Parathyroid adenoma (tissue), 2 donors: ENCODE data around the gene RPS6KA5.
"Not testable (repeated sequence)": the region's sequence is repeated elsewhere in the genome, so short reads cannot be mapped to it uniquely, and the experiment has no call there.

ENCODE experiments used
- H2AFZ ChIP-seq: fragments of 300-600 bp; sonication (generic); one replicate; pipeline ENCODE4 v1.7.0; 2017; ENCODE audit warnings: antibody characterized with exemption, mild to moderate bottlenecking
- H3K27ac ChIP-seq: fragments of 300-600 bp; sonication (generic); one replicate; pipeline ENCODE4 v1.7.0; 2017
- H3K27me3 ChIP-seq: fragments of 300-600 bp; sonication (generic); one replicate; pipeline ENCODE4 v1.7.0; 2017; ENCODE audit warnings: low read length; ENCODE audit not compliant: control insufficient read depth, insufficient read depth
- H3K36me3 ChIP-seq: fragments of 300-600 bp; sonication (generic); one replicate; pipeline ENCODE4 v1.7.0; 2017; ENCODE audit warnings: low read length; ENCODE audit not compliant: control insufficient read depth, insufficient read depth
- H3K4me1 ChIP-seq: fragments of 300-600 bp; sonication (generic); one replicate; pipeline ENCODE4 v1.7.0; 2017; ENCODE audit warnings: control low read depth
- H3K4me2 ChIP-seq: fragments of 300-600 bp; sonication (generic); one replicate; pipeline ENCODE4 v1.7.0; 2017; ENCODE audit warnings: low read length
- H3K4me3 ChIP-seq: fragments of 300-600 bp; sonication (generic); one replicate; pipeline ENCODE4 v1.7.0; 2017; ENCODE audit warnings: low read depth, low read length
- H3K79me2 ChIP-seq: fragments of 300-600 bp; sonication (generic); one replicate; pipeline ENCODE4 v1.7.0; 2017; ENCODE audit warnings: control low read depth
- H3K9ac ChIP-seq: fragments of 300-600 bp; sonication (generic); one replicate; pipeline ENCODE4 v1.7.0; 2017; ENCODE audit warnings: mild to moderate bottlenecking
- H3K9me3 ChIP-seq: fragments of 300-600 bp; sonication (generic); one replicate; pipeline ENCODE4 v1.7.0; 2017; ENCODE audit warnings: low read length; ENCODE audit not compliant: control insufficient read depth
- TF ChIP-seq, protein P1 (sequence below): fragments of 300-600 bp; sonication (generic); IDR thresholded peaks from one replicate; pipeline ENCODE4 v1.7.0; 2017; ENCODE audit warnings: antibody characterized with exemption, mild to moderate bottlenecking
- donor health status: primary hyperparathyroidism.

The RPS6KA5 gene

DNA sequence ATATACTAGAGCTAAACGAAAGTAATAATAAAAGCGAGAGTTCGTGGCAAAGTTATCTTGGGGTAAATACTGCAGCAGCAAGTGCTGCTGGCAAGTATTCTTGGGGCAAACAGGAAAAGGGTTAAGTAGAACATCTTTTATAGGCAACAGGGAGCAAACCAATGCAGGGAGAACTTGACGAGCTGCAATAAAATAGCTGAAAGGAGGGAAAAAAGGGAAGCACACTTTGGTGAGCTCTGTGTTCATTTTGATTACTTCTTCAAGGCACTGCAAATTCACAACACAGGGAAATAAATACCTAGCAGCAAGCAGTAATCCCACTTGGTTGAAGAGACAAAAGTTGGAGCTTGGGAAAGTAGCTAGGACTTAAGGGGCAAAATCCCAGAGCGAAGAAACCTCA is 201.9 kb downstream of the RPS6KA5 start:
- Histone ChIP-seq H3K27ac (no peak overlapping the region), H2AFZ (no peak overlapping the region), H3K4me2 (no peak overlapping the region), H3K79me2 (no peaks in the 10 kb centered on the region), H3K4me1 (no peaks in the 10 kb centered on the region), H3K4me3 (no peak overlapping the region), H3K36me3 (no peaks in the 10 kb centered on the region), H3K9ac (no peak overlapping the region), H3K9me3 (no peaks in the 10 kb centered on the region), H3K27me3 (no peaks in the 10 kb centered on the region)
- TF ChIP-seq, protein P1, sequence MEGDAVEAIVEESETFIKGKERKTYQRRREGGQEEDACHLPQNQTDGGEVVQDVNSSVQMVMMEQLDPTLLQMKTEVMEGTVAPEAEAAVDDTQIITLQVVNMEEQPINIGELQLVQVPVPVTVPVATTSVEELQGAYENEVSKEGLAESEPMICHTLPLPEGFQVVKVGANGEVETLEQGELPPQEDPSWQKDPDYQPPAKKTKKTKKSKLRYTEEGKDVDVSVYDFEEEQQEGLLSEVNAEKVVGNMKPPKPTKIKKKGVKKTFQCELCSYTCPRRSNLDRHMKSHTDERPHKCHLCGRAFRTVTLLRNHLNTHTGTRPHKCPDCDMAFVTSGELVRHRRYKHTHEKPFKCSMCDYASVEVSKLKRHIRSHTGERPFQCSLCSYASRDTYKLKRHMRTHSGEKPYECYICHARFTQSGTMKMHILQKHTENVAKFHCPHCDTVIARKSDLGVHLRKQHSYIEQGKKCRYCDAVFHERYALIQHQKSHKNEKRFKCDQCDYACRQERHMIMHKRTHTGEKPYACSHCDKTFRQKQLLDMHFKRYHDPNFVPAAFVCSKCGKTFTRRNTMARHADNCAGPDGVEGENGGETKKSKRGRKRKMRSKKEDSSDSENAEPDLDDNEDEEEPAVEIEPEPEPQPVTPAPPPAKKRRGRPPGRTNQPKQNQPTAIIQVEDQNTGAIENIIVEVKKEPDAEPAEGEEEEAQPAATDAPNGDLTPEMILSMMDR, result no peak

DNA sequence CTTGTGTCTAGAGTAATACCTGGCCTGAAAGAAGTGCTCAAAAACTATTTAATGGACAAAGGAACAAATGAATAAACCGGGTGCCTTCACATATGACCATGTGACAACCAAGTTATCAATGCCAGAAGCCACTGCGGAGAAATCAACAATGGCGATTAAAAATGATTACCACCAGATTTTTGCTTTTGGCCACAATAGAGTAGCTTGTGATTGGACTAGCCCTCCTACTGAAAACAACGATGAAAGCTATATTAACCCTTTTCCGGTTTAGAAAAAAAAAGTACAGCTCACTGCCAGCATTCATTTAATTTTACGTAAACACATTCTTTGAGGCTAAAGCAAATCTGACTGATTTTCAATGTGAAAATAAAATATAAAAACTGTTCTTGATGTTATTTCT is 202.6 kb downstream of the RPS6KA5 start:
- H3K9me3 ChIP-seq, result no peaks in the 10 kb centered on the region
- H3K27ac ChIP-seq, result no peak overlapping the region
- no peak overlapping the region for H3K4me3 ChIP-seq
- no peaks in the 10 kb centered on the region for H3K27me3 ChIP-seq
- H2AFZ ChIP-seq, result no peak overlapping the region
- no peak overlapping the region for H3K4me2 ChIP-seq
- no peak overlapping the region for H3K9ac ChIP-seq
- TF ChIP-seq, protein P1, result no peak
- H3K4me1 ChIP-seq, result no peaks in the 10 kb centered on the region
- H3K79me2 ChIP-seq, result no peaks in the 10 kb centered on the region
- H3K36me3 ChIP-seq, result no peaks in the 10 kb centered on the region

DNA sequence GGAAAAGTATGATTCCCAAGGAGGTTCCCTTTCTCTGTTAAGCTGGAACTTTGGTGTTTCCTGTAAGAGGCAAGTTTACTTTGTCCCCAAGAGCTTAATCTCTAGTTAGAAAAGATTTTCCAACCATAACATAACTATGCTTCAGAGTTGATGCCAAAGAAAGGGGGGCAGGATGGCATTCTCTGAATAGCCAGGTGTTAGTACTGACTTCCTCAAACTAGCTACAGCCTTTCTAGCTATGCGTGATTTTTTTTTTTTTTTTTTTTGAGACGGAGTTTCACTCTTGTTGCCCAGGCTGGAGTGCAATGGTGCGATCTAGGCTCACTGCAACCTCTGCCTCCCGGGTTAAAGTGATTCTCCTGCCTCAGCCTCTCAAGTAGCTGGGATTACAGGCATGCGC is 204.3 kb downstream of the RPS6KA5 start:
- not testable (repeated sequence) for H3K9ac ChIP-seq, H3K36me3 ChIP-seq, H3K4me2 ChIP-seq, H3K4me1 ChIP-seq, H3K27me3 ChIP-seq, H3K4me3 ChIP-seq, H3K9me3 ChIP-seq, H3K27ac ChIP-seq, H3K79me2 ChIP-seq, H2AFZ ChIP-seq

DNA sequence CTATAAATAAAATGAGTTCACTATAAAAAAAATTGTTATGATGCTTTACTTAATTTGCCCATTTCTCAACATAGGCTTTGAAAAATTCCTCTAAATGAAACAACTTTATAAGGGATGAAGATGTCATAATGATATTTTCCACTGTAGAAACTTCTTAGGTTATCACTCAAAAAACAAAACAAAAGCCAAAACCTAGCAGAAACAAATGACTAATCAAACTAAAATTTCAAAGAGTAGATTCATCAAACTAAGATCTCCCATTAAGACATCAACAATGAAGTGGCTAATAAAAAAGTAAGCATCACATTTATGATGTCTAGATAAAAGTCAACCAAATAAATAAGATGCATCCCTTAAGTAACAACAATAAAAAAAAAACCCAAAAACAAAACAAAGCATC is 207.3 kb downstream of the RPS6KA5 start:
- Histone ChIP-seq H2AFZ (no peak overlapping the region), H3K4me1 (no peaks in the 10 kb centered on the region), H3K36me3 (no peaks in the 10 kb centered on the region), H3K9ac (no peak overlapping the region), H3K4me2 (no peak overlapping the region), H3K9me3 (no peaks in the 10 kb centered on the region), H3K4me3 (no peak overlapping the region), H3K27me3 (no peaks in the 10 kb centered on the region), H3K79me2 (no peaks in the 10 kb centered on the region), H3K27ac (no peak overlapping the region)
- TF ChIP-seq, protein P1, result no peak

DNA sequence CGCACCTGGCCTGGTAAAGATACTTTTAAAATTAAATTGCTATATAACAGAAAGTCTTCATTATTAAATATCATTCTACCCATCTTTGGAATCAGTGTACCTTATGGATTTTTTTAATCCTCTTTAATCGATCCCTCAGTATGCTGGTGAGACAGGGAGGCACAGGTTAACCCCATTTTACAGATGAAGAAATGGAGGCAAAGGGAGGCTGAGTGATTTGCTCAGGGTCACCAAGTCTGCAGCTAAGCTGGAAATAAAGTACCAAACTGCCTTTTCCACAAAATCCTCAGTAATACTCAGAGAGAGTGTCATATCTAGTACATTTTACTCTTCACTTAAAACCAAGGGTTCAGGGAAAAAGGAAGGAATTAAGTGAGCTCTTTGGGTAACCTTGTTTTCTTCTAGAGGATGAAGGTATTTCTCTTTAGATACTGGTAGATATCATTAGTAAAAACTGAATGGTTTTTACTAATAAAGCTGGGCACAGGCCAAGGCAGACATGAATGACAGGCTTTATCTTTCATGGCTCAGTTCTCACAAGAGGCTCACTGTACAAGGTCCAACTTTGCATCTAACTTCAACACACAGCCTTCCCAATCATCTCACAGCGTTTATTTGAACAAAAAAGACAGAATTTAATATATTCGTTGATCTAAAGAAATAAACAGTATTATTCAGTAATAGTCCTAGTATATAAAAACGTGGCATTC is 209.0 kb downstream of the RPS6KA5 start:
- Histone ChIP-seq H3K27ac (no peak overlapping the region), H3K9me3 (no peaks in the 10 kb centered on the region), H3K4me1 (no peaks in the 10 kb centered on the region), H3K36me3 (no peaks in the 10 kb centered on the region), H3K4me3 (no peak overlapping the region), H3K9ac (no peak overlapping the region), H3K4me2 (no peak overlapping the region), H2AFZ (no peak overlapping the region), H3K79me2 (no peaks in the 10 kb centered on the region), H3K27me3 (no peaks in the 10 kb centered on the region)
- TF ChIP-seq, protein P1, result no peak
